Osteocyte (in vitro differentiated cells): ENCODE data around the gene INPP5J. TPM values are rescaled to one million over a fixed set of nuclear protein-coding genes. Genes with fewer than 3 reads are reported as not detected.
A peak's percentile ranks its signal among the peaks of the same experiment; 100 is the strongest.

Experiments used
- DNase-seq: peaks from one replicate; pipeline ENCODE4 v3.0.0; 2021; ENCODE audit warnings: mixed read lengths; ENCODE audit not compliant: unreplicated experiment; ENCODE audit errors: extremely low spot score
- H3K27ac Mint-ChIP-seq: one replicate; pipeline ENCODE4 v1.8.0; 2021; ENCODE audit warnings: mild to moderate bottlenecking, mixed read lengths; ENCODE audit not compliant: unreplicated experiment
- H3K27me3 Mint-ChIP-seq: one replicate; pipeline ENCODE4 v1.8.0; 2021; ENCODE audit warnings: mixed read lengths; ENCODE audit not compliant: unreplicated experiment
- H3K36me3 Mint-ChIP-seq: one replicate; pipeline ENCODE4 v1.8.0; 2021; ENCODE audit warnings: mixed read lengths; ENCODE audit not compliant: unreplicated experiment
- H3K4me1 Mint-ChIP-seq: one replicate; pipeline ENCODE4 v1.8.0; 2021; ENCODE audit warnings: mixed read lengths; ENCODE audit not compliant: unreplicated experiment
- H3K4me3 Mint-ChIP-seq: one replicate; pipeline ENCODE4 v1.8.0; 2021; ENCODE audit warnings: mild to moderate bottlenecking, moderate library complexity, mixed read lengths; ENCODE audit not compliant: unreplicated experiment
- H3K9me3 Mint-ChIP-seq: one replicate; pipeline ENCODE4 v1.8.0; 2021; ENCODE audit warnings: mixed read lengths; ENCODE audit not compliant: unreplicated experiment
- total RNA-seq: library from RNA; stranded (reverse); gene quantifications from 2 replicates; pipeline ENCODE4 v1.2.1, GENCODE V29; 2021
- TF ChIP-seq, protein P1 (sequence below): fragments of 200-600 bp; sonication (generic); IDR thresholded peaks from 2 replicates; pipeline ENCODE4 v1.5.0; 2021; ENCODE audit warnings: antibody characterized with exemption, mild to moderate bottlenecking, moderate library complexity

INPP5J gene
- total RNA-seq, 1 donor from 2014 or later = 3.5 TPM

DNA sequence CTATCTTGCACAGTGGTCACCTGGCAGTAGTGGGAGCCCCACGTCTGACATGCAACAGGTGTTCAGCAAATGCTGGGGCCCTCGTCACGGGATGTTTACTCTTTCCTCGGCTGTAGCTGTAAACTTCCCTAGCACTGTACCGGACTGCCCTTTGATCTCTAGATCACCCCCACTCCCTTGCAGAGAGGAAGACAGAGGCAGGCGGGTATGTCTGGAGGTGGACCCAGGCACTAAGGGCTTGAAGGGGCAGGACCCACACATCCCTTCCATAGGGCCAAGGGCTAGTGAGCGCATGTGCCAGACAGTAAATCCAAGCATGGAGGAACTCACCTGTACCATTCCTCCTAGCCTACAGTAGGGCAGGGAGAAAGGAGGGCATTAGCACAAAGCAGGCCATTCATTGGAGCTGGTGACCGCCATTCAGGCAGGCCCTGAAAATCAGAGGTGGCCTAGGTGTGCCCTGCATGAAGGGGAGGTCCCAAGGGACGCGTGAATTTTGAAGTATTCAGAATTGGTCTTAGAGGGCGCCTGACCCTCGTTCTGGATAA, 43.6 kb upstream of the INPP5J start:
- Mint-ChIP-seq H3K9me3 (no peaks in the 10 kb centered on the region), H3K4me1 (peaks cover 33% of the 10 kb centered on the region), H3K4me3 (no peak overlapping the region), H3K36me3 (no peaks in the 10 kb centered on the region), H3K27ac (no peak overlapping the region), H3K27me3 (no peaks in the 10 kb centered on the region)
- no peak for DNase-seq
- TF ChIP-seq, protein P1, sequence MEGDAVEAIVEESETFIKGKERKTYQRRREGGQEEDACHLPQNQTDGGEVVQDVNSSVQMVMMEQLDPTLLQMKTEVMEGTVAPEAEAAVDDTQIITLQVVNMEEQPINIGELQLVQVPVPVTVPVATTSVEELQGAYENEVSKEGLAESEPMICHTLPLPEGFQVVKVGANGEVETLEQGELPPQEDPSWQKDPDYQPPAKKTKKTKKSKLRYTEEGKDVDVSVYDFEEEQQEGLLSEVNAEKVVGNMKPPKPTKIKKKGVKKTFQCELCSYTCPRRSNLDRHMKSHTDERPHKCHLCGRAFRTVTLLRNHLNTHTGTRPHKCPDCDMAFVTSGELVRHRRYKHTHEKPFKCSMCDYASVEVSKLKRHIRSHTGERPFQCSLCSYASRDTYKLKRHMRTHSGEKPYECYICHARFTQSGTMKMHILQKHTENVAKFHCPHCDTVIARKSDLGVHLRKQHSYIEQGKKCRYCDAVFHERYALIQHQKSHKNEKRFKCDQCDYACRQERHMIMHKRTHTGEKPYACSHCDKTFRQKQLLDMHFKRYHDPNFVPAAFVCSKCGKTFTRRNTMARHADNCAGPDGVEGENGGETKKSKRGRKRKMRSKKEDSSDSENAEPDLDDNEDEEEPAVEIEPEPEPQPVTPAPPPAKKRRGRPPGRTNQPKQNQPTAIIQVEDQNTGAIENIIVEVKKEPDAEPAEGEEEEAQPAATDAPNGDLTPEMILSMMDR = no peak

DNA sequence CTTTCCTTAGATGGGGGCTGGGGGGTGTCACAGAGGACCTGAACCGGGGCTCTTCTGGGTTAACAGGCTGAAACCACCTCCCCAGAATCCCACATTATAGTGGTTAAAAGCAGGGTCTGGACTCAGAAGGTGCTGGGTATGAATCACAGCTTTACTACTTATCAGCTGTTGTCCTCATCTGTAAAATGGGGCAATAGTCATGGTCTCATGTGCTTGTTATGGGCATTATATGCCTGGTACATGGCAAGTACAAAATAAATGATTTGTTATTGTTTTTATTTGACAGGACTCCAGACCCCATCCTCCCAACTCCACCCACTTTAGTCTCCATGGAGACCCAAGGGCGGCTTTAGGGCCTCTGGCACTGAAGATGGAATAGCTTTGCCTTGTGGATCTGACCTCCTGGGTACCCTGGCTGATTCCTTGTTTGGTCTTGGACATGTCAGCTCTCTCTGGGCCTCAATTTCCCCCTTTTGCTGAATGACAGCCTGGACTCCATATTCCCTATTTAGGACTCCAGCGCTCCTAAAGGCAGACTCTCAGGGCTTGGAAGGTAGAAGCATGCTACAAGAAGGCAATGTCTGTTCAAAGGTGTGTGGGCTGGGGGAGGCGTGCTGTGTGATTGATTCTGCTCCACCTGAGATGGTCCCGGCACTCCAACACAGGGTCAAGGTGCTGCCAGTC, 42.5 kb upstream of the INPP5J start:
- Mint-ChIP-seq H3K36me3 (no peaks in the 10 kb centered on the region), H3K27me3 (no peaks in the 10 kb centered on the region), H3K9me3 (no peaks in the 10 kb centered on the region), H3K4me3 (peak overlapping the region; percentile 89), H3K27ac (peak overlapping the region; percentile 95), H3K4me1 (peaks cover 37% of the 10 kb centered on the region)
- DNase-seq = no peak
- TF ChIP-seq, protein P1 = no peak

DNA sequence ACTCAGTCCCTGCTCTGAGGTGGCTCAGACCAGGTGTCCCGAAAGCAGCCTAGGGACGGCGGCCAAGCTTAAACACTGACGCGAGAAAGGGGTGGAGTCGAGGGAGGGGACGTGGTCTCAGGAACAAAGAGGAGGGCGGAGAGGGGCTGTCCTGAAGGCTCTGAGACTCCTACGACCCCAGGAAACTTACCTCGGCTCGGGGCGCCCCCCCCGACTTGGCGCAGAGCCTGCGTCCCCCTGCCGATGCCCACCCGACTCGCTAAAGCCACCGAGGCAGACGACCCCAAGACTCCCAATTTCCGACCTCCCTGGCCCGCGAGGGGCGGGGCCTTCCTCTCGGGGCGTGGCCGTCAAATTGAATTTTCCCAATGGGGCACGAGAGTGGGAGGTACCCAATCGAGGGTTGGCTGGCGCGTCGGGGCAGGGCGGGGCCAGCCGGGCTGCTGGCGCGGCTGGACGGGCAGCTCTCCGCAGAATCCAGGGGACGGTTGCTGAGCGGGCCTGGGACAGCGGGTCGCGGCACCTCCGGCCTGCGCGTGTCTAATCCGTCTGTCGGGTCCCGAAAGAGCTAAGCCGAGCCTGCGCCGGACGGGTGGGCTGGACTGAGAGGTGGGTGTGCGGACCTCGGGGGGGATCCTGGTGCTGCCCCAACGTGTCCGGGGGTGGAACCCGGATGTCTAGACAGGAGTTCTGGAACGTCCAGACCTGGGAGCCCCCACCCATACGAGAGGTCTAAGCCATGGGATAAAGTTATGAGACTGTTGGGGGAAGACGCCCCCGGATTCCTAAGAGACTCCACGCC, 41.7 kb upstream of the INPP5J start, which contains the start of gene SMTN:
TSS of gene SMTN (plus strand) at position 471 of the 802 bp plus-strand sequence. CDS start 1,941 bp downstream, outside the sequence.
- H3K9me3 Mint-ChIP-seq = no peaks in the 10 kb centered on the region
- H3K27ac Mint-ChIP-seq = peak within 1 kb of the TSS; percentile 95
- H3K4me3 Mint-ChIP-seq = peak within 1 kb of the TSS; percentile 89
- DNase-seq = peak; percentile 96
- no peaks in the 10 kb centered on the region for H3K27me3 Mint-ChIP-seq
- H3K4me1 Mint-ChIP-seq = peaks cover 40% of the 10 kb centered on the region
- no peaks in the 10 kb centered on the region for H3K36me3 Mint-ChIP-seq
- TF ChIP-seq, protein P1 = no peak

DNA sequence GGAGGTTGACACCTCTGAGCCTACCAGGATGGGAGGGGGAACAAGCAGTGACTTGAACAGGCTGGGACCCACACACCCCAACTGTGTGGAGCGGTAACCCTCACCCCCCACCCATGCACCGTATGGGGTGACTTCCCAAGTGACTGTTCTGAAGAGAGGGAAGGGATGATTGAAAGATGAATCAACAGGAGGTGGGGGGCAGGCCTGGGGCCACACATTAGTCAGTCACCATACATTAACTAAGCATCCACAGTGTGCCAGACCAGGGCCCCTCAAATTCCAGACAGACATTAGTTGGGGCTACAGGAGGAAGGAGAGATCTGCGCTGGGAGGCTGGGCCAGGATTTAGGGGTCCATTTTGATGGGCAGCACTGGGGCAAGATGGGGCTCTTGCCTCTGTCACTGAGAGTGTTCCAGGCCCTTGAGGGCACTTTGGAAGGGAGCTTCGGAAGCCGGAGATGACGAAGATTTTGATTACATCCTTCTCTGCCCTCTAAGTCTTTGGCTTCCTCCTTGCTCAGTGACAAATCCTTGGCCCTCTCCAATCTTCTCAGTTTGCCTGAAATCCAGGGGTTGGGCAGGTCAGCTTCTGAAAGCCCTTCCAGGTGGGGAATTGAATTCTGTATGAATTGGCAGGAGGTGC, 40.7 kb upstream of the INPP5J start:
- Mint-ChIP-seq H3K36me3 (no peaks in the 10 kb centered on the region), H3K9me3 (no peaks in the 10 kb centered on the region), H3K4me1 (peaks cover 40% of the 10 kb centered on the region), H3K27ac (peak overlapping the region; percentile 95), H3K27me3 (no peaks in the 10 kb centered on the region), H3K4me3 (peak overlapping the region; percentile 89)
- no peak for DNase-seq
- TF ChIP-seq, protein P1 = no peak
